MM.1S (cell line): Measurements from ENCODE around the gene ZFR.
"Not testable (repeated sequence)": the region's sequence is repeated elsewhere in the genome, so short reads cannot be mapped to it uniquely, and the experiment has no call there.

Experiments used
- DNase-seq: peaks from one replicate; pipeline ENCODE4 v3.0.0-alpha.2; 2015
- H2AFZ ChIP-seq: fragments of 300-600 bp; sonication (generic); 2 replicates; pipeline ENCODE4 v1.6.0; 2016; ENCODE audit warnings: antibody characterized with exemption, low read length
- H3F3A ChIP-seq: fragments of 300-600 bp; sonication (generic); 2 replicates; pipeline ENCODE4 v1.6.1; 2016; ENCODE audit warnings: mild to moderate bottlenecking, antibody characterized with exemption, low read length, moderate library complexity, mixed read lengths; ENCODE audit not compliant: insufficient read depth
- H3K27ac ChIP-seq: fragments of 300-600 bp; sonication (generic); 2 replicates; pipeline ENCODE4 v1.5.1; 2016; ENCODE audit warnings: mild to moderate bottlenecking, low read length
- H3K27me3 ChIP-seq: fragments of 300-600 bp; sonication (generic); replicated peaks from 2 replicates; pipeline ENCODE4 v1.6.0; 2016; ENCODE audit warnings: low read length; ENCODE audit not compliant: insufficient read depth
- H3K36me3 ChIP-seq: fragments of 300-600 bp; sonication (generic); replicated peaks from 2 replicates; pipeline ENCODE4 v1.6.1; 2016; ENCODE audit warnings: mild to moderate bottlenecking, low read length, mixed read lengths; ENCODE audit not compliant: insufficient read depth
- H3K4me1 ChIP-seq: fragments of 300-600 bp; sonication (generic); 2 replicates; pipeline ENCODE4 v1.6.1; 2016; ENCODE audit warnings: low read length, mixed read lengths
- H3K4me2 ChIP-seq: fragments of 300-600 bp; sonication (generic); 2 replicates; pipeline ENCODE4 v1.6.0; 2016; ENCODE audit warnings: low read depth, low read length
- H3K4me3 ChIP-seq: fragments of 300-600 bp; sonication (generic); 2 replicates; pipeline ENCODE4 v1.5.1; 2016; ENCODE audit warnings: low read length, mixed read lengths
- H3K79me2 ChIP-seq: fragments of 300-600 bp; sonication (generic); 2 replicates; pipeline ENCODE4 v1.6.1; 2016; ENCODE audit warnings: mixed run types, low read length, mixed read lengths
- H3K9ac ChIP-seq: fragments of 300-600 bp; sonication (generic); 2 replicates; pipeline ENCODE4 v1.6.1; 2016; ENCODE audit warnings: low read length, mixed read lengths
- H3K9me2 ChIP-seq: fragments of 300-600 bp; sonication (generic); replicated peaks from 2 replicates; pipeline ENCODE4 v1.6.1; 2016; ENCODE audit warnings: mild to moderate bottlenecking, low read length, mixed read lengths; ENCODE audit not compliant: insufficient read depth
- H3K9me3 ChIP-seq: fragments of 300-600 bp; sonication (generic); replicated peaks from 2 replicates; pipeline ENCODE4 v1.6.1; 2016; ENCODE audit warnings: mild to moderate bottlenecking, low read length, mixed read lengths; ENCODE audit not compliant: insufficient read depth
- H4K20me1 ChIP-seq: fragments of 300-600 bp; sonication (generic); 2 replicates; pipeline ENCODE4 v1.6.1; 2016; ENCODE audit warnings: mild to moderate bottlenecking, low read length, moderate library complexity, mixed read lengths; ENCODE audit not compliant: insufficient read depth
- CTCF ChIP-seq: fragments of 300-600 bp; sonication (generic); IDR thresholded peaks from 2 replicates; pipeline ENCODE4 v1.5.1; 2016; ENCODE audit warnings: antibody characterized with exemption, low read length, mixed read lengths
- EZH2 ChIP-seq: fragments of 300-600 bp; sonication (generic); optimal IDR thresholded peaks from 2 replicates; pipeline ENCODE3; 2017; ENCODE audit warnings: low read depth, mild to moderate bottlenecking, antibody characterized with exemption, low read length, mixed read lengths
- EZH2phosphoT487 ChIP-seq: fragments of 300-600 bp; sonication (generic); IDR thresholded peaks from 2 replicates; pipeline ENCODE4 v1.6.1; 2018; ENCODE audit warnings: antibody characterized with exemption, low read length

Gene ZFR

GRCh38 chr5:32315221-32316014 lies 129.1 kb downstream of the ZFR start:
- Histone ChIP-seq H3K4me2 (no peak overlapping the region), H3K27ac (no peak overlapping the region), H3K36me3 (no peaks in the 10 kb centered on the region), H2AFZ (no peak overlapping the region), H4K20me1 (no peaks in the 10 kb centered on the region), H3K9ac (no peak overlapping the region), H3K27me3 (no peaks in the 10 kb centered on the region), H3K79me2 (peaks cover 20% of the 10 kb centered on the region), H3K4me3 (no peak overlapping the region), H3K4me1 (peaks cover 8% of the 10 kb centered on the region), H3K9me2 (no peaks in the 10 kb centered on the region), H3F3A (0 out of 2 replicates have a peak, but pooled peaks cover 7% of the 10 kb centered on the region), H3K9me3 (no peaks in the 10 kb centered on the region)
- TF ChIP-seq EZH2 = no peak
- TF ChIP-seq EZH2phosphoT487 = no peak
- no peak for TF ChIP-seq CTCF
- no peak for DNase-seq

- Histone ChIP-seq H3K9me3 (no peaks in the 10 kb centered on the region), H3K4me2 (no peak overlapping the region), H3F3A (0 out of 2 replicates have a peak, but pooled peaks cover 7% of the 10 kb centered on the region), H3K36me3 (no peaks in the 10 kb centered on the region), H3K79me2 (peaks cover 28% of the 10 kb centered on the region), H3K4me1 (peaks cover 8% of the 10 kb centered on the region), H3K4me3 (no peak overlapping the region), H2AFZ (no peak overlapping the region), H3K9me2 (no peaks in the 10 kb centered on the region), H3K9ac (no peak overlapping the region), H3K27ac (no peak overlapping the region), H4K20me1 (no peaks in the 10 kb centered on the region), H3K27me3 (no peaks in the 10 kb centered on the region)
- TF ChIP-seq CTCF (no peak), EZH2phosphoT487 (no peak), EZH2 (no peak)
- no peak for DNase-seq
Observed at GRCh38 chr5:32314658-32315057, 129.9 kb downstream of the ZFR start.

GRCh38 chr5:32314152-32314488 lies 130.4 kb downstream of the ZFR start:
- H3K79me2 ChIP-seq = peaks cover 33% of the 10 kb centered on the region
- H3K4me3 ChIP-seq, H3F3A ChIP-seq, H4K20me1 ChIP-seq, H3K9ac ChIP-seq, H3K36me3 ChIP-seq, DNase-seq, H3K27me3 ChIP-seq, H3K27ac ChIP-seq, H3K9me3 ChIP-seq, H3K4me2 ChIP-seq, H3K4me1 ChIP-seq, H3K9me2 ChIP-seq, H2AFZ ChIP-seq: not testable (repeated sequence)
